Transverse colon (tissue), 4 donors: ENCODE measurements around the gene KRT84. TPM values are rescaled to one million over a fixed set of nuclear protein-coding genes. Genes with fewer than 3 reads are reported as not detected.

Experiments used
- DNase-seq: peaks from one replicate; pipeline ENCODE4 v3.0.0-alpha.2; 2019
- H3K27ac ChIP-seq, 4 donors: fragments of 200-600 bp; sonication (generic); 2 replicates each; pipeline ENCODE4 v1.5.1; 2016 to 2018; ENCODE audit warnings: inconsistent platforms in 4 of 4
- H3K27me3 ChIP-seq: fragments of 200-600 bp; sonication (generic); 2 replicates; pipeline ENCODE4 v1.5.1; 2017; ENCODE audit warnings: inconsistent platforms
- H3K36me3 ChIP-seq, 4 donors: fragments of 200-600 bp; sonication (generic); 2 replicates each; pipeline ENCODE4 v1.5.1; 2017 to 2019; ENCODE audit warnings: inconsistent platforms in 4 of 4
- H3K4me1 ChIP-seq, 4 donors: fragments of 200-600 bp; sonication (generic); 2 replicates each; pipeline ENCODE4 v1.5.1; 2017 to 2020; ENCODE audit warnings: inconsistent platforms in 4 of 4
- H3K4me3 ChIP-seq, 4 donors: fragments of 200-600 bp; sonication (generic); 1 replicate in 1 of 4; 2 replicates in 3 of 4; pipeline versions ENCODE4 v1.5.1 to v1.6.1; 2017 to 2019; ENCODE audit warnings: inconsistent platforms in 4 of 4
- H3K9me3 ChIP-seq, 2 donors: fragments of 200-600 bp; sonication (generic); 2 replicates each; pipeline ENCODE4 v1.5.1; 2017 to 2019; ENCODE audit warnings: inconsistent platforms in 2 of 2
- EP300 ChIP-seq: sonication (generic); formaldehyde crosslinking; IDR thresholded peaks from one replicate; pipeline ENCODE4 v1.6.1; 2017; ENCODE audit warnings: antibody characterized with exemption, low read depth
- POLR2A ChIP-seq: fragments of 450-650 bp; IDR thresholded peaks from one replicate; pipeline ENCODE4 v1.6.1; 2016; ENCODE audit warnings: antibody characterized with exemption, mild to moderate bottlenecking, moderate library complexity
- POLR2AphosphoS5 ChIP-seq, 3 donors: sonication (generic); formaldehyde crosslinking; IDR thresholded peaks; one replicate each; pipeline ENCODE4 v1.6.1; 2016; ENCODE audit warnings: antibody characterized with exemption in 3 of 3
- WGBS, 2 donors: methylation state at CpG; one replicate each; pipeline ENCODE4 v1.1.5; 2018; ENCODE audit warnings: low coverage in 1 of 2; 5-methylcytosine and 5-hydroxymethylcytosine counted together
- in situ Hi-C, 4 donors: fragments of 200-750 bp; cut with MboI; loops; one replicate each; pipeline versions ENCODE4 v1.15.0 to v1.15.1; 2017; ENCODE audit warnings: low sequenced_read_pairs in 3 of 4, low pct_ligation_motif_present in 1 of 4, low pct_unique_long_range_greater_than_20kb in 1 of 4
- intact Hi-C: fragments of 100-400 bp; cut with DNase I; formaldehyde crosslinking; loops from one replicate; pipeline ENCODE4 v1.15.1; 2023; ENCODE audit warnings: low total_unique reads
- total RNA-seq, 4 donors: library from RNA; depleted of rRNA; stranded (reverse); fragments of >200 nt; gene quantifications; one replicate each; pipeline ENCODE4 v1.1.0, GENCODE V29; 2016
- TF ChIP-seq, protein P1 (sequence below), 5 experiments: fragments of 200-600 bp in 3 of 5; fragments of 450-650 bp in 2 of 5; sonication (generic) in 3 of 5; IDR thresholded peaks; 1 replicate in 2 of 5; 2 replicates in 3 of 5; pipeline ENCODE4 v1.5.1; 2016 to 2017; ENCODE audit warnings: antibody characterized with exemption in 5 of 5, inconsistent platforms in 3 of 5, mild to moderate bottlenecking in 2 of 5, moderate library complexity in 1 of 5

KRT84 gene
- total RNA-seq, 4 donors from 2014 or later: not detected

DNA sequence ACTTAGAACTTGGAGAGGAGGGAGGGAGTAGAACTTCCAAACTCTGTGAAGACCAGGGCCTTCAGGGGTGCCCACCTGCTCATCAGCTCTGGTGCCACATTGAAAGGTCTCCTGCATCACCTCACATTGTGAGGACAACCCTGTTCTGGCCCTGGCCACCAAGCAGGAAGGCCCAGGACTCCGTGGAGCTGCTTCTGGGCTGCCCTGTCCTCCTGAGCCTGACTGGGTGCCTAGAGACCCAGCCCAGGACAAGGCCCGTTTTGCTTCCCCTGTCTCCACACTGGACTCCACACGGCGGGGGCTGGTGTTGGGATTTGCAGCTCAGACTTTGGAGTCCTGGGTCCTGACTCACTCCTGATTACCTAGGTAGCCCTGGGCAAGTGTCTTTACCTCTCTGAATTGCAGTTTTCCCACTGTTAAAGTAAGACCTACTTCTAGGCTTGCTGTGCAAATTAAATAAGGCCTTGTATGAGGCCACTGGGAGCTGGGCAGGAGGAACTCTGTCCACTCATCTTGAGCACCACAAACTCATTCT is 33.2 kb upstream of the KRT84 start:
- no peaks in the 10 kb centered on the region for H3K9me3 ChIP-seq
- DNase-seq: no peak
- H3K4me1 ChIP-seq: peaks cover 0 to 16% (median 6%) of the 10 kb centered on the region in 4 donors
- H3K27me3 ChIP-seq: no peaks in the 10 kb centered on the region
- in situ Hi-C loops: no loop called here
- intact Hi-C loops: no loop called here
- TF ChIP-seq, protein P1, sequence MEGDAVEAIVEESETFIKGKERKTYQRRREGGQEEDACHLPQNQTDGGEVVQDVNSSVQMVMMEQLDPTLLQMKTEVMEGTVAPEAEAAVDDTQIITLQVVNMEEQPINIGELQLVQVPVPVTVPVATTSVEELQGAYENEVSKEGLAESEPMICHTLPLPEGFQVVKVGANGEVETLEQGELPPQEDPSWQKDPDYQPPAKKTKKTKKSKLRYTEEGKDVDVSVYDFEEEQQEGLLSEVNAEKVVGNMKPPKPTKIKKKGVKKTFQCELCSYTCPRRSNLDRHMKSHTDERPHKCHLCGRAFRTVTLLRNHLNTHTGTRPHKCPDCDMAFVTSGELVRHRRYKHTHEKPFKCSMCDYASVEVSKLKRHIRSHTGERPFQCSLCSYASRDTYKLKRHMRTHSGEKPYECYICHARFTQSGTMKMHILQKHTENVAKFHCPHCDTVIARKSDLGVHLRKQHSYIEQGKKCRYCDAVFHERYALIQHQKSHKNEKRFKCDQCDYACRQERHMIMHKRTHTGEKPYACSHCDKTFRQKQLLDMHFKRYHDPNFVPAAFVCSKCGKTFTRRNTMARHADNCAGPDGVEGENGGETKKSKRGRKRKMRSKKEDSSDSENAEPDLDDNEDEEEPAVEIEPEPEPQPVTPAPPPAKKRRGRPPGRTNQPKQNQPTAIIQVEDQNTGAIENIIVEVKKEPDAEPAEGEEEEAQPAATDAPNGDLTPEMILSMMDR (IDR thresholded peaks at IDR 0.05): no peak
- TF ChIP-seq POLR2AphosphoS5 (IDR thresholded peaks at IDR 0.05): no peak
- no peak for TF ChIP-seq EP300
- no peak for TF ChIP-seq POLR2A
- H3K4me3 ChIP-seq: no peak overlapping the region
- no peak overlapping the region for H3K27ac ChIP-seq
- 91% methylated on average over 4 of the region's 4 CpGs; no CpG with 5 or more reads in 1 of the 2 donors for WGBS, 2 donors
- H3K36me3 ChIP-seq: no peaks in the 10 kb centered on the region

DNA sequence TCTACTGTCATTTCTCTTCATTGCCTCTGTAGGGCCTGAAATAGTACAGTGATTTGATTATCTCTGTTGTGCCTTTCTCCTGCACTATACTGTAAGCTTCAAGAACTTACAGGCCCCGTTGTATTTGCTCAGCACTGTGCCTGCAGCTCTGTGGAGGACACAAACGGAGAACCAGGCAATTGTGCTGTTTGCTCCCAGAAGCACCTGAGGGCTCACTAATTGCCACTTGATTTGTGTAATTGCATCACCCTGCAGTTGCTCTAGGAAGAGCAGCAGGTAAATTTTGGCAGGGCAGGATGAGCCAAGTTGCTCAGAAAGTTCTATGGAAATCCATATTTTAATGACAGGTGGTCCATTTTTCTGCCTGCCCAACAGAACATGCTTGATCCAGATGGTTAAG is 32.3 kb upstream of the KRT84 start:
- in situ Hi-C loops (no loop called here), intact Hi-C loops (no loop called here)
- 71 to 86% methylated on average over 2 of the region's 2 CpGs for WGBS, 2 donors
- Histone ChIP-seq H3K9me3 (no peaks in the 10 kb centered on the region), H3K27ac (peak overlapping the region in 1 of 4 donors; percentile 38), H3K4me1 (peaks cover 0 to 14% (median 0%) of the 10 kb centered on the region in 4 donors), H3K36me3 (no peaks in the 10 kb centered on the region), H3K27me3 (no peaks in the 10 kb centered on the region), H3K4me3 (no peak overlapping the region)
- TF ChIP-seq, protein P1 (IDR thresholded peaks at IDR 0.05): no peak
- TF ChIP-seq POLR2A: no peak
- no peak for TF ChIP-seq EP300
- TF ChIP-seq POLR2AphosphoS5 (IDR thresholded peaks at IDR 0.05): no peak
- no peak for DNase-seq

DNA sequence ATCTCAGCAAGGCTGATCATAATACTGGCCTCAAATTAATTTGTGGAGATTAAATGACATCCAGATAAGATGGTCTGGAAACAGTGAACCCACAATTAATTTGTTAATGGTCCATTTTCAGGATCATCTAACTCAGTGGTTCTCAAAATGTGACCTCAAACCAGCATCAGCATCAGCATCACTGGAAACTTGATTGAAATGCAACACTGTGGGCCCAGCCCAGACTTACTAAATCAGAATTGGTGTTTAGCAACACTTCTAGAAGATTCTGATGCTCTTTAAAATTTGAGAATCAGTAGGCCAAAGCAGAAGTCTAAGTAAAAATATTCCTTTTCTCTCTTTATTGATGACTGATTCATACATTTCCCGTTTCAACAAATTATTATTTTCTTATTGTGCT is 31.3 kb upstream of the KRT84 start:
- intact Hi-C loops (no loop called here), in situ Hi-C loops (no loop called here)
- Histone ChIP-seq H3K4me3 (no peak overlapping the region), H3K4me1 (peaks cover 0 to 14% (median 0%) of the 10 kb centered on the region in 4 donors), H3K36me3 (no peaks in the 10 kb centered on the region), H3K9me3 (no peaks in the 10 kb centered on the region), H3K27ac (peak overlapping the region in 3 of 4 donors; percentile 27 to 38 (median 34)), H3K27me3 (no peaks in the 10 kb centered on the region)
- no peak for DNase-seq
- 84 to 100% methylated on average over 1 of the region's 1 CpG for WGBS, 2 donors
- TF ChIP-seq EP300: no peak
- TF ChIP-seq, protein P1 (IDR thresholded peaks at IDR 0.05): no peak
- no peak for TF ChIP-seq POLR2A
- no peak for TF ChIP-seq POLR2AphosphoS5 (IDR thresholded peaks at IDR 0.05)

DNA sequence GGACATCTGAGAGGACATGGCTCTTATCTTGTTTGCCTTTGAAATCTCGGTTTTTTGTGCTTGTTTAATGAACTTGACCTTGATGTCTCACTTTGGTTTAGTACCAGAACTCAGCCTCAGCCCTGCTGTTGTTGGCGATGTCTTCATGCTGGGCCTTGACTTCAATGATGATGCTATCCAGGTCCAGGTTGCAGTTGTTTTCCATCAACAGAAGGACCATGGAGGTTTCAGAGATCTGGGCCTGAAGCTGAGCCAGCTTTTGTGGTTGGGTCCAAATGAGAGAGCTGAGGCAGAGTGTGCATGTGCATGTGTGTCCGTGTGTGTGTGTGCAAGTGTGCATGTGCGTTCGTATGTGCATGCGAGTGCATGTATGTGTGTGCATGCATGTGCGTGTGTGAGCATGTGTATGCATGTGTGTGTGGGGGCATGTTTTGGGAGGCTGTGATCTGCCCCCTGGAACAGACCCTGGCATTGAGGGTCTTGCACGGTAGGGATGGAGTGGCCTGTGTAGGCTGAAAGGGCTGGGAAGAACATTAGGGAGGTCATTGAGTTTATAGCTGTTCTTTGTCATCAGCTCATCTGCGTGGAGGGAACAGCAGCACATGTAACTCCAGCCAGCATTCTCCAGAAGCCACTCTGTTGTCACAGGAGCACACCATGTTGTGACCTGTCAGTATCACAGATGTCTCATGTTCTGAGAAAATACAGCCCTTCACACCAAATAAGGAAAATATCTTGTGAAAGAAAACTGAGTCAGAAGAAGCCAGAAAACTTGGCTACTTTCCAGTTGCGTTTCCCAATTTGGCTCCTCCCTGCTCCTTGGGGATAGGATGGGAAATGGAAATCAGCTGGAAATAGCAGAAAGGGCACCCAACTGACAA is 30.7 kb upstream of the KRT84 start:
- TF ChIP-seq EP300 (peak; percentile 16), POLR2A (no peak), POLR2AphosphoS5 (IDR thresholded peaks at IDR 0.05) (peak; percentile 72 to 87 (median 80))
- H3K27ac ChIP-seq: peak overlapping the region; percentile 40 to 67 (median 46)
- H3K4me3 ChIP-seq: no peak overlapping the region
- H3K9me3 ChIP-seq: no peaks in the 10 kb centered on the region
- intact Hi-C loops (no loop called here), in situ Hi-C loops (no loop called here)
- WGBS, 2 donors: 60 to 67% methylated on average over 1 to 10 of the region's 10 CpGs
- H3K4me1 ChIP-seq: peaks cover 0 to 14% (median 0%) of the 10 kb centered on the region in 4 donors
- H3K36me3 ChIP-seq: no peaks in the 10 kb centered on the region
- DNase-seq: peak; percentile 26
- H3K27me3 ChIP-seq: no peaks in the 10 kb centered on the region
